Measurements from ENCODE around the gene GPX6. TPM values are rescaled to one million over a fixed set of nuclear protein-coding genes. Genes with fewer than 3 reads are reported as not detected.

GPX6 gene, protein sequence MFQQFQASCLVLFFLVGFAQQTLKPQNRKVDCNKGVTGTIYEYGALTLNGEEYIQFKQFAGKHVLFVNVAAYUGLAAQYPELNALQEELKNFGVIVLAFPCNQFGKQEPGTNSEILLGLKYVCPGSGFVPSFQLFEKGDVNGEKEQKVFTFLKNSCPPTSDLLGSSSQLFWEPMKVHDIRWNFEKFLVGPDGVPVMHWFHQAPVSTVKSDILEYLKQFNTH
- total RNA-seq (not detected in 2 replicates), polyA plus RNA-seq (not detected in 2 replicates)

DNA sequence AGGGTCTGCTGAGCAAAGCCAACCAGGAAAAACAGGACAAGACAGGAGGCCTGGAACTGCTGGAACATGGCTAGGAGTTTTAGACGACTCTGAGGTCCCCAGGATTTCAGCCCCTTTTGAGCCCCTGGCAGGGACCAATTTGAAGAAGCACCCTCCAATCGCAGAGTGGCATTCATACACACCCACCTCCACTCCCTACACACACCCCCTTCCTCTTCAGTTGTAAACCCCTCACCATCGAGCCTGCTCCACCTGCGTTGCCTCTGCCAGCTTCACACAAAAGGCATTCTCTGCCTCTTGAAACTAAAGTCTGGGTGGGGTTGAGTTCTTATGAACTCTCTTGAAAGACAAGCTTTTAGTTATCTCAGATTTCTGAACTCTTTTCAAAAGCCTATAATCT lies at the start of gene GPX6:
Gene GPX6 (minus strand): TSS at position 118 of the 400 bp plus-strand sequence. CDS start 50 bp downstream, at position 68.
- no peak within 1 kb of the TSS for H3K27ac ChIP-seq
- H3K9me3 ChIP-seq (ENCODE audit: low read depth): no peaks in the 10 kb centered on the region
- H3K4me1 ChIP-seq (ENCODE audit: low read depth): no peaks in the 10 kb centered on the region
- H3K36me3 ChIP-seq: no peaks in the 10 kb centered on the region
- no peaks in the 10 kb centered on the region for H3K27me3 ChIP-seq
- no peak for DNase-seq (ENCODE audit: low read depth in 1 of 2, low spot score in 1 of 2)
- no peak within 1 kb of the TSS for H3K4me3 ChIP-seq
- TF ChIP-seq, protein P1, sequence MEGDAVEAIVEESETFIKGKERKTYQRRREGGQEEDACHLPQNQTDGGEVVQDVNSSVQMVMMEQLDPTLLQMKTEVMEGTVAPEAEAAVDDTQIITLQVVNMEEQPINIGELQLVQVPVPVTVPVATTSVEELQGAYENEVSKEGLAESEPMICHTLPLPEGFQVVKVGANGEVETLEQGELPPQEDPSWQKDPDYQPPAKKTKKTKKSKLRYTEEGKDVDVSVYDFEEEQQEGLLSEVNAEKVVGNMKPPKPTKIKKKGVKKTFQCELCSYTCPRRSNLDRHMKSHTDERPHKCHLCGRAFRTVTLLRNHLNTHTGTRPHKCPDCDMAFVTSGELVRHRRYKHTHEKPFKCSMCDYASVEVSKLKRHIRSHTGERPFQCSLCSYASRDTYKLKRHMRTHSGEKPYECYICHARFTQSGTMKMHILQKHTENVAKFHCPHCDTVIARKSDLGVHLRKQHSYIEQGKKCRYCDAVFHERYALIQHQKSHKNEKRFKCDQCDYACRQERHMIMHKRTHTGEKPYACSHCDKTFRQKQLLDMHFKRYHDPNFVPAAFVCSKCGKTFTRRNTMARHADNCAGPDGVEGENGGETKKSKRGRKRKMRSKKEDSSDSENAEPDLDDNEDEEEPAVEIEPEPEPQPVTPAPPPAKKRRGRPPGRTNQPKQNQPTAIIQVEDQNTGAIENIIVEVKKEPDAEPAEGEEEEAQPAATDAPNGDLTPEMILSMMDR (IDR thresholded peaks at IDR 0.05; ENCODE audit: low read depth, low read length): no peak

DNA sequence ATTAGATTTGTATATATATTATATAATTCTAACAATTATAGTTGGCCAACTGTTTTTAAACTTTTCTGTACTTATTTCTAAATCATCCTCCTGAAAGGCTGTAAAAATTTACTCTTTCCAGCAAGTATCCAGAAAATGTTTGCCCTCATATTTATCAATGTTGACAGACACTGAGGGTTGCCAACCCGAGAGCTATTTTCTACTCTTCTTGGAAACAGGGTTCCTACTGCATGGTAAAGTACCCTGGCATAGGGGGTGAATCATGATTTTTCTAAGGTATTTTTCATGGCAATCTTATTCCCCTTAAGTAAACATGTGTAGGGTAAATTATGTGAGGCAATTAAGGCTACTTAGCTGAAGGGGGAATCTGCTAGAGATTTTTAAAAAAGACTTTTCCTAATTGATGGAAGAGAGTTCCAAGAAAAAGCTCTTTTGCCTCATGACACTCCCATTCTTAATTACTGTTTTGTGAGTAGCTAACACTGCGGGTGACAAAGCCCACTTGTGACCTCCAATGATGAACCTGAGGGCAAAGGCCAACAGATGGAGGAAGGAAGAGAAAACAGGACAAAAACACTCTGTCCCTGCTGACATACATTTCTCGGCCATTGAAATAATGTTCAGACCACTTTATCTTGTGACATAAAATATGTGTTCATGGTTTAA lies 48.0 kb upstream of the GPX6 start:
- Histone ChIP-seq H3K4me3 (no peak overlapping the region), H3K9me3 (ENCODE audit: low read depth) (no peaks in the 10 kb centered on the region), H3K27ac (no peak overlapping the region), H3K27me3 (peaks cover 13% of the 10 kb centered on the region), H3K36me3 (no peaks in the 10 kb centered on the region), H3K4me1 (ENCODE audit: low read depth) (no peaks in the 10 kb centered on the region)
- TF ChIP-seq, protein P1 (IDR thresholded peaks at IDR 0.05; ENCODE audit: low read depth, low read length): no peak
- no peak for DNase-seq (ENCODE audit: low read depth in 1 of 2, low spot score in 1 of 2)

DNA sequence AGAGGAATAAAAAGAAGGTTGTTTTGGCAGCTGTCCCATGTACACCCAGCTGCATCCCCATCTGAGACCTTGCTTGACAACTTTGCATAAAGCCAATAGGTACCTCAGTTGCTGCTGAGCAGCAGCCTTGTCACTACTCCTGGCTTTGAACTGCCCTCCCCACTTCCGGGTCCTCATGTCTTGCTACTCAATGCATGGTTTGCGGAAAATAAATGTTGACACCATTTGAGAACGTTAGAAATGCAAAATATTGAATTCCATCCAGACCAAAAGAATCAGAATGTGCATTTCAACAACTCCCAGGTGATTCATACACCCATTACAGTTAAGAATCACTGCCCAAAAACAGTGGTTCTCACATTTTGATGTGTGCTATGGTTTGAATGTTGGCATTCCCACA lies 43.0 kb upstream of the GPX6 start:
- DNase-seq (ENCODE audit: low read depth in 1 of 2, low spot score in 1 of 2): no peak
- TF ChIP-seq, protein P1 (IDR thresholded peaks at IDR 0.05; ENCODE audit: low read depth, low read length): no peak
- H3K36me3 ChIP-seq: no peaks in the 10 kb centered on the region
- H3K27me3 ChIP-seq: peaks cover 13% of the 10 kb centered on the region
- no peak overlapping the region for H3K4me3 ChIP-seq
- H3K27ac ChIP-seq: no peak overlapping the region
- peaks cover 3% of the 10 kb centered on the region for H3K4me1 ChIP-seq (ENCODE audit: low read depth)
- H3K9me3 ChIP-seq (ENCODE audit: low read depth): no peaks in the 10 kb centered on the region

DNA sequence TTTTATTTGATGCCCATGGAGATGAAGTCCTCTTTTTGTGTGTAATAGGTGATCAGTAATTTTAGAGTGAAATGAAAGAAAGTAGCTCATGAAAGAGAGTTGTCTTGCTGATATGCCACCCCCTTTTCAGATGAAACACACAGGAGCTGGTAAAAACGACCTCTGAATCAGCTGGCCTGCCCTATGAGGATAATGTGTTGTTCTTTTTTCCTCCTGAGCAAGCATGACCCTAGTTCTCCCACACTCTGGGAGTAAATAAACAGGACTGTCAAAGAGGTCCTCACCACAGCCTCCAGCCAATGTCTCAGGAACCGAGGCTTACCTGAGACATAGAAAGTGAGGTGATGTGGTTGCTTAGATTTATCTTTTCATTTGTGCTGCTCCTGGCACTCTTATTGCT lies 39.5 kb upstream of the GPX6 start:
- H3K9me3 ChIP-seq (ENCODE audit: low read depth): no peaks in the 10 kb centered on the region
- H3K36me3 ChIP-seq: no peaks in the 10 kb centered on the region
- H3K27ac ChIP-seq: no peak overlapping the region
- peaks cover 2% of the 10 kb centered on the region for H3K27me3 ChIP-seq
- no peak overlapping the region for H3K4me3 ChIP-seq
- no peak for DNase-seq (ENCODE audit: low read depth in 1 of 2, low spot score in 1 of 2)
- TF ChIP-seq, protein P1 (IDR thresholded peaks at IDR 0.05; ENCODE audit: low read depth, low read length): no peak
- peaks cover 5% of the 10 kb centered on the region for H3K4me1 ChIP-seq (ENCODE audit: low read depth)

DNA sequence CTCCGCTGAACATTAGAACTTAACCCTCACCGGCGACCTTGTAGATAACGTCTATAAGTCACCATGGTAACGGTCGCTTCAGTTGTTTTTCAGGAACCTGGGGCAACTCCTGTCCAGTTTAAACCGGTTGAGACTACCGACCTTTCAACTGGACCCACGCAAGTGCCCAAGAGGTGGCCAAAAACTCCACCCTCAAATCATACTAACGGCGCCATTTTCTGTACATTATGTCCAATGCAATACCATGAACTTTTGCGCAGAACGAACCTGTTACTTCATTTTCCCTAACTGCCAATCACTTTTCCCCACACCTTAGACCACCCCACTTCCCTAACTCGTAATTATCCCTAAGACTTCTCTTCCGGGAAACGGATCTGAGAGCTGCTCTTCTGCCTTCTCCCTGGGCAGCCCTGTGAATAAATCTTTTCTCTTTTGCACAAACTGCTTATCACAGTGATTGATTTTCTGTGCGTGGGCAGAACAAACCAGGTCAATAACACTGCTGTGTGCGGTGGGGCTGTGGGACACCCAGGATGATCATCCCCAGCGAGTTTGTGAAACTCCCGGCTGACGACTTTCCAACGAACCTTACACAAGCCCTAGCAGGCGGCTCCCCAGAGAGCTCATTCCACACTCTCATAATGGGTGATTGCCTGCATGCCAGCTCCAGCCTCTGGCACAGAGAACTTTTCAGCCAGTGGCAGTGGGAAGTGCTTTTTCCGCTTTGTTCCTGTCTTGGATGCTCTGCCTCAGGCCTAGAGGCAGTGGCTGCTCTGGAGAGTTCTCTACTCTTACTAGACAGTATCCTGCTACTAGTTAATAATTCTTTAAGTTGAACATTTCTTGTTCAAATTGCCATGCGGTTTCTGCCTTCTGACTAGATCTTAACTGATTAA lies 38.6 kb upstream of the GPX6 start:
- Histone ChIP-seq H3K27me3 (no peaks in the 10 kb centered on the region), H3K4me3 (no peak overlapping the region), H3K4me1 (ENCODE audit: low read depth) (peaks cover 5% of the 10 kb centered on the region), H3K27ac (no peak overlapping the region), H3K9me3 (ENCODE audit: low read depth) (no peaks in the 10 kb centered on the region), H3K36me3 (no peaks in the 10 kb centered on the region)
- DNase-seq (ENCODE audit: low read depth in 1 of 2, low spot score in 1 of 2): peak in 1 of 2 donors; percentile 23
- TF ChIP-seq, protein P1 (IDR thresholded peaks at IDR 0.05; ENCODE audit: low read depth, low read length): no peak
